ENCODE data around the gene BFSP1. TPM values are rescaled to one million over a fixed set of nuclear protein-coding genes. Genes with fewer than 3 reads are reported as not detected.

BFSP1 gene
- total RNA-seq, 2 donors from 2014 or later = 0.67 to 0.93 TPM

DNA sequence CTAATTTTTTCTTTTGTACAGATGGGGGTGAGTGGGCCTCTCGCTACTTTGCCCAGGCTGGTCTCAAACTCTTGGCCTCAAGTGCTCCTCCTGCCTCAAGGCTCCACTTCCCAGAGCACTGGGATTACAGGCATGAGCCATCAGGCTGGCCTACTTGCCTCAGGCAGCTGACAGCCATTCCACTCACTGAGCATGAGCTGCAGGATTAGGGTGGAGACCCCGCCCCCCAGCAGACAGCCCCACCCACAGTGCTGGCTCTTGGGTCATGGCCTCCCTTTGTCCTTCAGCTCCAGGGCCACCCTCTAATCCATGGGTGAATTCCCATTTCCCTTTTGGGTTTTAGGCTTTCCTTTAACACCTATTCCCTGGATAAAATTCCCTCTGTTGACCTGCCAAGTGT, 82.1 kb downstream of the BFSP1 start:
- intact Hi-C loops (cut with DNase I) = no loop called here
- DNase-seq (ENCODE audit: low spot score) = no peak

GRCh38 chr20:17448071-17448470, 83.1 kb downstream of the BFSP1 start:
- intact Hi-C loops (cut with DNase I) = no loop called here
- no peak for DNase-seq (ENCODE audit: low spot score)

- intact Hi-C loops (cut with DNase I) = no loop called here
- no peak for DNase-seq (ENCODE audit: low spot score)
Observed at GRCh38 chr20:17446171-17446570, 85.0 kb downstream of the BFSP1 start.

- no peak for DNase-seq (ENCODE audit: low spot score)
- intact Hi-C loops (cut with DNase I) = no loop called here
Observed at GRCh38 chr20:17445543-17445942, 85.6 kb downstream of the BFSP1 start.

DNA sequence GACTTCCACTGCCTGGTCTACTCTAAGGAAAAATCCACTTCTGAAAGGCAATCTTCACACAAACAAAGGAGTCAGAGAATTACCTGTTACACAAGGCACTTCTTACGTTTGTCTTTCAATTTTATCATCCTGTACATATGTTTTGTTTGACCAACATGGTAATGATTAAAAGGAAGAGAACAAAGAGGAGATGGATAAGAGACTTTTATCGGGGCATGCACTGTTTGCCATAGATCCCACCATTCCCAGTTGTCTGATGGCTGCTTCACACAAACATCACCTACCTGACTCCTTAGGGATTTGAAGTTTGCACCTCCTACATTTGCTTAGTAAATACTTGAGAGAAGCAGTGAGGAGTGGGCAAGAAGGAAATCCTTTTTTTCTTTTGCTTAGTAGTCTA, 87.1 kb downstream of the BFSP1 start:
- intact Hi-C loops (cut with DNase I) = no loop called here
- DNase-seq (ENCODE audit: low spot score) = no peak

Other genes with a start within 250 kb of the BFSP1 start
- 1,000 to 10,000 TPM; 1,245 to 1,338 TPM for gene DSTN, start 38.7 kb upstream of the BFSP1 start, total RNA-seq
- 100 to 1,000 TPM; 128 TPM for gene RRBP1, start 150.9 kb upstream of the BFSP1 start, total RNA-seq
- not detected for gene BANF2, start 168.6 kb upstream of the BFSP1 start, total RNA-seq

All from posterior vena cava (tissue), 2 donors.